Sciatic nerve (tissue), 2 donors: Measurements from ENCODE around the gene PLK2. TPM values are rescaled to one million over a fixed set of nuclear protein-coding genes. Genes with fewer than 3 reads are reported as not detected.

ENCODE experiments used
- ATAC-seq: fragments of 200-7000 bp; cut with Tn5 transposase; one replicate; pipeline ENCODE4 v1.9.1; 2020; ENCODE audit warnings: mild to moderate bottlenecking, moderate library complexity
- DNase-seq: peaks from one replicate; pipeline ENCODE4 v3.0.0-alpha.2; 2020; ENCODE audit warnings: low spot score
- intact Hi-C: fragments of 100-400 bp; cut with DNase I; formaldehyde crosslinking; loops from one replicate; pipeline ENCODE4 v1.14.2; 2022
- total RNA-seq: library from RNA; stranded (reverse); fragmentation: NEBNext Ultra II Directional; extraction: Animal tissue kit (Norgen Biotek cat#: 25700); gene quantifications from one replicate; pipeline ENCODE4 v1.2.1, GENCODE V29; 2021
- donor health status: DM: no; HTN: no; CAD: no.
- donor health status: DM: no; HTN: no; CAD: no.

PLK2 gene
- total RNA-seq, 1 donor from 2014 or later = 145 TPM

DNA sequence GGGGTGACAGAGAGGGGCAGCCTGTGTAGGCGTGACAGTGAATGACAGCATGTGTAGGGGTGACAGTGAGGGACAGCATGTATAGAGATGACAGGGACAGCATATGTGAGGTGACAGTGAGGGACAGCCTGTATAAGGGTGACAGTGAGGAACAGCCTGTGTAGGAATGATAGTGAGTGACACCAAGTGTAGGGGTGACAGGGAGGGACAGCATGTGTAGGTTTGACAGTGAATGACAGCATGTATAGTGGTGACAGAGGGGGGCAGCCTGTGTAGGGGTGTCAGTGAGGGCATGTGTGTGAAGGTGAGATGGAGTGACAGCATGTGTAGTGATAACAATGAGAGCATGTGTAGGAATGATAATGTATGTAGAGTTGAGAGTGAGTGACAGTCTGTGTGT lies 22.6 kb upstream of the PLK2 start:
- intact Hi-C loops = no loop called here
- DNase-seq (no peak), ATAC-seq (peak; percentile 26)

DNA sequence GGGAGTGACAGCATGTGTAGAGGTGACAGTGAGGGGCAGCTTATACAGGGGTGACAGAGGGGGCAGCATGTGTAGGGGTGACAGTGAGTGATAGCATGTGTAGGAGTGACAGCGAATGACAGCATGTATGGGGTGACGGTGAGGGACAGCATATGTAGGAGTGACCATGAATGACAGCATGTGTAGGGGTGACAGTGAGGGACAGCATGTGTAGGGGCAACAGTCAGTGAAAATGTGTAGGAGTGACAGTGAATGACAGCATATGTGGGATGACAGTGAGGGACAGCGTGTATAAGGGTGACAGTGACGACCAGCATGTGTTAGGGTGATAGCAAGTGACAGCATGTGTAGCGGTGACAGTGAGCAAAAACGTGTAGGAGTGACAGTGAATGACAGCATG lies 21.9 kb upstream of the PLK2 start:
- intact Hi-C loops = no loop called here
- DNase-seq (no peak), ATAC-seq (no peak)

DNA sequence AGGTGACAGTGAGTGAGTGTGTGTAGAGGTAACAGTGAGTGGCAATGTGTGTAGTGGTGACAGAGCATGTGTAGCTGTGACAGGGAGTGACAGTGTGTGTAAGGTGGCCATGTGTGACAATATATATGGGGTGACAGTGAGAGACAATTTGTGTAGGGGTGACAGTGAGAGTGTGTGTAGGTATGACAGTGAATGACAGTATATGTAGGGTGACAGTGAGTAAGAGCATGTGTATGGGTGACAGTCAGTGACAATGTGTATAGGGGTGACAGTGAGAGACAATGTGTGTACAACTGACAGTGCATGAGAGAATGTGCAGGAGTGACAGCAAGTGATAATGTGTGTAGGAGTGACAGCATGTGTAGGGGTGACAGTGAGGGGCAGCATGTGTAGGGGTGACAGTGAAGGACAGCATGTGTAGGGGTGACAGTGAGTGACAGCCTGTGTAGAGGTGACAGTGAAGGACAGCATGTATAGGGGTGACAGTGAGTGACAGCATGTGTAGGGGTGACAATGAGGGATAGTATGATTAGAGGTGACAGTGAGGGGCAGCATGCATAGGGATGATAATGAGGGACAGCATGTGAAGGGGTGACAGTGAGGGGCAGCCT lies 21.3 kb upstream of the PLK2 start:
- intact Hi-C loops = no loop called here
- DNase-seq = no peak
- ATAC-seq = no peak

DNA sequence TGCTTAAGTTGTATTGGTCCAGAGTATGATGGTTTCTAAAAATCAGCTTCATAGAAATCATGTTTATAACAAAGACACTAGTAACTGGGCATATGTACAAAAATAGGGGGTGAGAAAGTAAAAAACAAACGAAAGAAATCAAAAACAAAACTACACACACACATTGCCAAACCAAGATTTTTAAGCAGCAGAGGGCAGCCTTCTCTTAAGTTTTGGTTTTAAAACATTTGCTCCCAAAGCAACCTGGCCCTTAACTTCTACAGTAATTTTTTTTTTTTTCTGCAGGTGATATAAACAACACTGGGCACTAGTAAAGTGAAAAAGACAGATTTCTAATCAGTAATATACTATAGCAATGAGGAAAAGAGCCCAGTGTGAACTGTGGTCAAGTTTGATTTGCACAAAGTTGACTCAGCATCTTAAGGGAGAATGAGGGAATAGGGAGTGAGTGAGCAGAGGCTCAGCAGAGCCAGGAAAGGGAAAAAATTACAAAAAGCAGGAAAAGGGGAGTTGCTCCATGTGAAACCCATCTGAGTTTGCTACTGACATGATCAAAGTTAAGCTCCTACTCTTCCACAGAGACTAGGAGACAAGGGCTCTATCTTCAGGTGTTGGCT lies 18.0 kb upstream of the PLK2 start:
- DNase-seq = no peak
- intact Hi-C loops = no loop called here
- ATAC-seq = no peak

DNA sequence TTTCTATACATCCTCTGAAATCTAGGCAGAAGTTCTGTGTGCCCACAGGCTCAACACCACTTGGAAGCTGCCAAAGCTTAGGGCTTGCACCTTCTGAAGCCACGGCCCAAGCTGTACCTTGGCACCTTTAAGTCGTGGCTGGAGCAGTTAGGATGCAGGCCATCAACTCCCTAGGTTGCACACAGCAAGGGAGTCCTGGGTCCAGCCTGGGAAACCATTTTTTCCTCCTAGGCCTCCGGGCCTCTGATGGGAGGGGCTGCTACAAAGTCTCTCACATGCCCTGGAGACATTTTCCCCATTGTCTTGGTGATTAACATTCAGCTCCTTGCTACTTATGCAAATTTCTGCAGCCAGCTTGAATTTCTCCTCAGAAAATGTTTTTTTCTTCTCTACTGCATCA lies 15.5 kb upstream of the PLK2 start:
- ATAC-seq = no peak
- intact Hi-C loops = no loop called here
- DNase-seq = no peak

DNA sequence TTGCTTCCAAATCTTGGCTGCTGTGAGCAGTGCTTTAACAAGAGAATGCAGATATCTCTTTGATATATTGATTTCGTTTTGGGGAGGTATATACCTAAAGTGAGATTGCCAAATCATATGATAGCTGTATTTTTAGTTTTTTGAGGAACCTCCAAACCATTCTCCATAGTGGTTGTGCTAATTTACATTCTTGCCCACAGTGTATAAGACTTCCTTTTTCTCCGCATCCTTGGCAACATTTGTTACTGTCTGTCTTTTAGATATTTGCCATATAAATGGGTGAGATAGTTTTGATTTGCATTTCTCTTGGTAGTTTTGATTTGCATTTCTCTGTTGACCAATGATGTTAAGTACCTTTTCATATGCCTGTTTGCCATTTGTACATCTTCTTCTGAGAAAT lies 10.0 kb upstream of the PLK2 start:
- intact Hi-C loops = no loop called here
- no peak for DNase-seq
- ATAC-seq = no peak

DNA sequence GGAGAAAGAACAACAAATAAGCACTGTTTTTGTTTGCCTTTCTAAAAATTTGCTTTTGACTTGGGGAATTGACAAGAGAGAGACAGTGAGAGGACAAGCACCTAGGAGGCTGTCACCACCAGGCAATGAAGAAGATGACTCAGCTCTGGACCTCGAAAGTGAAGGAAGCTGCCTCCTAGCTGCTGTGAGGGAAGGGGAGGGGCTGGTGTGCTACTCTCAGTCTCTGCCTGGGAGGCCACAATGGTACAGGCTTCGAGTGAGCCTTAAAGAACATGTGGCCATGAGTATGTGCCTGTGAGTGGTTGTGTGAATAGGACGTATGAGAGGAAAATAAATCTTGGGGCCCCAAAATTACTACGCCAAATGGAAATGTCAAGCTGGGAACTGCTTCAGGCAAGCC lies 7.1 kb upstream of the PLK2 start:
- ATAC-seq (no peak), DNase-seq (no peak)
- intact Hi-C loops = no loop called here

DNA sequence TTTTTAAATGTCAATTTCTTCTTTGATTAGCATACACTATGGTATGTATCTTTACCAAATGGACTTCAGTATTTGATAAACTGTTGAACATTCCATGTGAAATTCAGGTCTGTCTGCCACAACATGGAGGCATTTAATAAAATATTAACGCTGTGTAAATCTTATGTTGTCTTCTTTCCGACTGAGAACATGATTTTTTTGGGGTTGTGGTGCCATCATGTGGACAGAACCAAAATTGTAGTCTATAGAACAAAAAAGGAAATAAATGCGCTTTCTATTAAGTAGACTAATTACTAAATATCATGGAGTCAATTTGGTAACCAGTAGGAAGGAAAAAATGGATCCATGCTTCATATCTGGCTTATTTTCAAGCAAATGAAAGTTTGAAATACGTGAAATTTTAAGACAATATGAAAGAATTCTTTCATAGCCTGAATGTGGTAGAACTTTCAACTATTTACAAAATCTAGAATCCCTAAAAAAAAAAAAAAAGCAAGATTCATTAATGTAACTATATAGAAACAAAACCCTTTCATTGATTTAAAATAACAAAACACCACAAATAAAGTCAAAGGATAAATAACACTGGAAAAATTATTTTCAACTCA lies 2.8 kb upstream of the PLK2 start:
- intact Hi-C loops = loop anchor here (5.0 kb wide), 1 partner anchor 1160 kb away; no protein-coding TSS in a partner anchor
- no peak for DNase-seq

DNA sequence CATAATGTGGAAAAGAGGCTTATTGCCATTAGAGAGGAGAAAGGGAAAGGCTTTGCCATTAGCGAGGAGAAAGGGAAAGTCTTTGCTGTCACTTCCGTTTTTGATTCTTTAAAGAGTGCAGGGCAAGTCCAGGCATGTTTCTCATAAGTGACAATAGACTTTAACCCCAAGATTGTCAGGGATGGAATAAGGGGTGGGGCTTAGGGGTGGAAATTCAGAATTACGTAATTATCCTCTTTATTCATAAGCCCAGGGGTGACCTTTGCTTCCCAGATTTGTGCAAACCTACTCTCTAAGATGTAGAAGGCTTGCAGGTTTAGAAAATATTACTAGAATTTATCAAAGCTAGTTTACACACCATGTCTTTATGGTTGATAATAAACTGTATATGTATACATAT lies 2.3 kb upstream of the PLK2 start:
- DNase-seq (no peak), ATAC-seq (no peak)
- intact Hi-C loops = loop anchor here (5.0 kb wide), 1 partner anchor 1160 kb away; no protein-coding TSS in a partner anchor

More for the DNA sequence above, 2.8 kb upstream of the PLK2 start:
- no peak for ATAC-seq

DNA sequence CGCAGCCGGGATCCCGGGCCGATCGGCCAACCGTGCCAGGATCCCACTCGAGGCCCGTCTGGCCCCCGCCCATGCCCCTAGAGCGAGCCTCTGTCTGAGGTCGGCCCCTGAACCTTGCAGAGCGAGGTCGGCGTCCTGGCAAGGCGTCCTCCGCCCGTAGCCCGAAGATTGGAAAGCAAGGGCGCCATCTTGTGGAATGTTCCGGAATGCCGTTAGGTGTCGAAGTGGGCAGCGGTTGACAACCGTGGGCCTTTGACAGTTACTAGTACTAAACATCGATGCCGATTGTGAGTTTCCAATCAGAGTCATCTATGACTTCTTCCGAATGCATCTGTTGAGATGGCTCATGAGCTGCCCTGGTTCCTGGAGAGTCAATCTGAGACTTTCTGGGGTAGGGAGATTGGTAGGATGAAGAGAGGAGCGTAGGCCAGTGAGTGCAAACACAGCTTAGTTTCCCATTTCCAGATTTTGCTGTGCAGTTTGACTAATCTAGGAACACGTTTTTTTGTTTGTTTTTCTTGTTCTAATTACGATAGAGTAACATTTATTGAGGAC lies 923 bp upstream of the PLK2 start:
- intact Hi-C loops = loop anchor here (5.0 kb wide), 1 partner anchor 1159 kb away; no protein-coding TSS in a partner anchor
- ATAC-seq (peak; percentile 90), DNase-seq (peak; percentile 97)

DNA sequence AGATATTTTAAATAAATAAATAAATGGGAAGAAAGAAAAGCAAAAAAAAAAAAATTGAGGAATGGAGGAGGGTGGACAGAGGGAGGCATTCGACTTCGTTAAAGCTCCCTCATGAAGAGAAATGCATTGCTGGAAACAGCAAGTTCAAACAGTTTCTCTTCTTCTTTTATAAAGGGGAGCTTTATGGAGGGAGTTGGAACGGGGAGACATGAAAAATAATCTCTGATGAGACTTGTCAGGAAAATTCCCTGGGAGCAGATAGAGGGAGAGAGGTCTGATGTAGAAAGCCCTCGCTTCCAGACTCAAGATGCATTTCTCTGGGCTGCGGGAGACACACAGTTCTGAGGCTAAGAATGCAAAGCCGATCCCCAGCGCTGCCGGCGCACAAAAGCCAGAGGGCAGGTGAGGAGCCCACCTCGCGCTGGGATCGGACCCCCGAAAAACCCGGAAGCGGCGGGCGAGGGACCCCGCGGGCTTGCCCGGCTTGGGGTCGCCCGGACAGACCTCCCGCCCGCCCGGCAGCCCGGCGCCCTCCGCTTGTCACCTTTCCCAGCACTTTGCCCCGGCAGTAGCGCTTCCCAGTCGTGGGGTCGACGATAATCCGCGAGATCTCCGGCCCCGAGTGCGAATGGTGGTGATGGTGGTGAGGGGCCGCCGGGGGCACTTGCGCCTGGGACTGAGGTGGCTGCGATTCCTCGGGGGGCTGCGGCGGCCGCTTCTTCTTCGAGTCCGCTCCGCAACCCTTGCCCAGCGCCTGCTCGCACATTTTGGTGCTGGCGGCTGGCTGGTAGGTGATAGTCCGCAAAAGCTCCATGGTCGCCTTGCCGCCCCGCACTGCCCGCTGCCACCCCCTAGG lies 512 bp downstream of the PLK2 start:
- intact Hi-C loops = loop anchor here (5.0 kb wide), 2 partner anchors 677 to 1157 kb away; no protein-coding TSS in a partner anchor
- ATAC-seq (peak; percentile 5), DNase-seq (no peak)

DNA sequence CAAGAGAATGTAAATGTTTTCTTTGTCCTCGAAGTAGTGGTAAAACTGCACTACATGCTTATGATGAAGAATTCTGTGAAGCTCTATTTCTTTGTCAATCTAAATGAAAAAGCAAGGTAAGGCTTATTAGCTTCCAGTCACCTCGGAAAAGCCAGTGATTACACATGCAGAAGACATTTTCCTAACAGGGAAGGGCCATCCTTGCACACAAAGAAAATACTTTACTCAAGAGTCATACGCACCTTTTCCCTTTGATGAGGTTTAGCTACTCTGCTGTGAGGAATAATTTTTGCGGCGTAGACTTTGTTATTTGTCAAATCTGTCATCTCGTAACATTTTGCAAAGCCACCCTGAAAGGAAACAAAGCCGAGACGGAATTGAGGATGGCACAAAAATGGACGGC lies 1.1 kb downstream of the PLK2 start:
- DNase-seq = no peak
- intact Hi-C loops = loop anchor here (5.0 kb wide), 1 partner anchor 676 kb away; no protein-coding TSS in a partner anchor
- no peak for ATAC-seq

DNA sequence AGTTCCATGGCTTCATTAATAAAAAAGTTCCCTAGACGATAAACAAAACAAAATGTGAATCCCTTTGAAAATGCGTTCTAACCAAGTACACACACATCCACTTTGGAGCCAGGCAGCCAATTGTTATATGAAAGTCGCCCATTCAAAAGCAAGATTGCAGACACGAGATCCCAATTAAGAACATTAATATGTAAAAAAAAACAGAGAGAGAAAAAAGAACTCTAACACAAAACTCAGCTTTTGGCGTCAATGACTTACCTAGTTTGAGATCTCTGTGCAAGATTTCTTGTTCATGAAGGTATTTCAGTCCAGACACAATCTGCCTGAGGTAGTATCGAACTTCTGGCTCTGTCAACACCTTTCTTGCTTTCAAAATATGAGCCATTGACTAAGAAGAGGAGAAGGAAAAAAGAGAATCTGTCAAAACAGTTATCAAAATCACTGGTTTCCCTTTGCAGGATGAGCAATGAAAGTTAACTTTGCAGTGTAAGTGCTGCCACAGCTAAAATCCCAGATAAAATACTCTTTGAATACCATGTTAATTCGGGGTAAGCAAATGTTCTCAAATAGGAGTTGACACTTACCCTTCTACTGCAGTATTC lies 1.6 kb downstream of the PLK2 start:
- ATAC-seq = no peak
- intact Hi-C loops = loop anchor here (5.0 kb wide), 1 partner anchor 676 kb away; no protein-coding TSS in a partner anchor
- no peak for DNase-seq

DNA sequence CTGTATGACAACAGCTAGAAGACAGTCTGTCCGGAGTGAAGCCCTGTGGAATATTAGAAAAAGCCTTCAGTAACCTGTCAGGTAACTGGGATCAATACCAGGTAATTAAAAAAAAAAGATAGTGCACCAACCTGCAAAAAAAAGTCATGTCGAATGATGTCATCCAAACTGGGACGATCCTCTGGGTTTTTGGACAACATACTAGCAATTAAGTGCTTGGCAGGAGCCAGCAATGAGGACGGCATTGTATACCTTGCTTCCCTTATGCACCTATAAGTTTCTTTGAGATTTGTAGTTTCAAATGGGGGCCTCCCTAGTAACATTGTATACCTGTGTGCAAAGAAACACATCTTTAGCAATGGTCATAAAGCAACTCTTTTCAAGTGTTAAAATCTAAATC lies 2.8 kb downstream of the PLK2 start:
- DNase-seq = no peak
- no peak for ATAC-seq
- intact Hi-C loops = loop anchor here (2.0 to 5.0 kb wide), 2 partner anchors 675 to 956 kb away; no protein-coding TSS in a partner anchor

DNA sequence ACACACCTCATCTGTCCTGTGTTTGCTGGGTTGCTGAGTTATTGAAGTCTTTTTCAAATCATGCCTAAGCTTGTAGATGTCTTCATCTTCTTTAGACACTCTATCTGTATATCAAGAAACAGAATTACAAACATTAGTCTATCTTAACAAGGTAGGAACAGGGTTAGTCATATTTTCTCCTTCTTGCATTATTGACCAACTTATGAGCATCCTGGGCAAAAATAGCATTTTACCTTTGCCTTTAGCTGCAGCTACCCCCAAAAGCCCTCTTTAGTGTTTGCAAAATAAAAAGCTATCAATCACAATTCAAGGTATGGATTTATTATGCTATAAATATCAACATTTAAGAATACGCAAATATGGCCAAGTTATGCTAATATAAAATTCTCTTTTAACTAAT lies 3.4 kb downstream of the PLK2 start:
- no peak for DNase-seq
- ATAC-seq = no peak
- intact Hi-C loops = loop anchor here (2.0 to 5.0 kb wide), 2 partner anchors 674 to 956 kb away; no protein-coding TSS in a partner anchor

DNA sequence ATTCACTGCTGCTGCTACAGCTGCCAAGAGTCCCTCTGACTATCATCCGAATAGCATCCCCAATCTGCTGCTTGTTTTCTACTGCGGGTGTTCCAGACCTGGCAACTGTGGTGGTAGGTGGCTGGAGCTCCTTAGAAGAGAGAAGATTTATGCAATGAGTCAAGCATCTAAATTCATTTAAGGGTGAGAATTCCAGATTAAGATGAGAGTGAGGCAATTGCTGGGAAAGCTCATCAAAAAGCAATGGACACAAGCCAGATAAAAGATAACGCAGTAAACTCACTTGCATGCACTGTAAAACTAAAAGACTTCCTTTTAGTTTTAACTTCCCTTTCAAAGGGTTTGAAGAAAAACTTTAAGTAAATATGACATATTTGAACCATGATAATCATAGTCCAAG lies 3.9 kb downstream of the PLK2 start:
- ATAC-seq (no peak), DNase-seq (no peak)
- intact Hi-C loops = loop anchor here (2.0 to 5.0 kb wide), 2 partner anchors 674 to 955 kb away; no protein-coding TSS in a partner anchor

DNA sequence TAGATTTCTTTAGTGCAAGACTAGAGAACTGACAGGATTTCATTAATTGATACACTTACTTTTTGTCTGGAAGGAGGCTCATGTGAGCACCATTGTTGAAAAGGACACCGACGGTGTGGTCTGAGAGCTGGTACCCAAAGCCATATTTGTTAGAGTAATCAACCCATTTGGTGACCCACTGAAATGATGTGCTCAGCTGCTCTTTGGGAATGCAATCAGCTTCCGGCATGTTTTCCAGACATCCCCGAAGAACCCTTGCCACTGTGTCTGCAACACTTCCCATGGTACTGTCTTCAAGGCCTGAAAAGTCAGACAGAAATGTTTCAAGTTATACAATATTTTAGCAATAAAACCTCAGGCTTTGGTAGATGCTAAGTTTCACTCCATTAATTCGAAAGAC lies 4.4 kb downstream of the PLK2 start:
- no peak for DNase-seq
- intact Hi-C loops = loop anchor here (5.0 kb wide), 1 partner anchor 673 kb away; no protein-coding TSS in a partner anchor
- ATAC-seq = no peak

DNA sequence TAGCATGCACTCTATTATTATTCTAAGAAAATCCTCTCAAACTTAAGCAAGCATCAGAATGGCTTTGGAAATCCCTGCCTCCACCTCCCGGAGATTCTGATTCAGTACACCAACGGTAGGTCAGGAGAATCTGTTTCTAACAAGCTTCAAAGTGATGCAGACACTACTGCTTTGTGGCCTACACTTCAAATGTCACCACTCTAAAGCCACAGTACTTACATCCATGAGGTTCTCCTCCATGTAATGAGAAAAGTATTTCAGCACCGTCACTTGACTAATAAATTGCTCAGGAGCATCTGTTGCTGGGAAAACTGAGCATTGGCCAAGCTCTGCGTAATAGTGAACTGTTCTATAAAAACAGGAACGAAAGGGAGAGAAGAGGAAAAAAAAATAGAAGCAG lies 4.8 kb downstream of the PLK2 start:
- intact Hi-C loops = loop anchor here (5.0 kb wide), 1 partner anchor 673 kb away; no protein-coding TSS in a partner anchor
- DNase-seq = no peak
- no peak for ATAC-seq
